OCI-LY7 (cell line): Measurements from ENCODE around the gene PTGER2. TPM values are rescaled to one million over a fixed set of nuclear protein-coding genes. Genes with fewer than 3 reads are reported as not detected.

ENCODE experiments used
- BruUV-seq: library from RNA; stranded (reverse); fragments of 400-500 nt; replicated peaks from 2 replicates; lab custom pipeline; 2021; lab: Mats Ljungman, UMichigan
- CTCF ChIA-PET: fragments of 300-600 bp; sonication (Branson Sonifier 250); formaldehyde crosslinking; loops from one replicate; lab custom pipeline; 2022; ENCODE audit warnings: antibody characterized with exemption; ENCODE audit not compliant: unreplicated experiment; lab: Charles Lee
- POLR2A ChIA-PET: fragments of 300-600 bp; sonication (Branson Sonifier 250); formaldehyde crosslinking; loops from one replicate; lab custom pipeline; 2022; ENCODE audit warnings: antibody characterized with exemption; lab: Charles Lee
- DNase-seq: peaks from one replicate; pipeline ENCODE4 v3.0.0-alpha.2; 2015; ENCODE audit warnings: low spot score
- H2AFZ ChIP-seq: fragments of 200-600 bp; sonication (generic), shearing (Covaris generic); 2 replicates; pipeline ENCODE4 v1.6.1; 2014; ENCODE audit warnings: mild to moderate bottlenecking, antibody characterized with exemption, low read length, moderate library complexity
- H3K27ac ChIP-seq: fragments of 200-600 bp; sonication (generic); 2 replicates; pipeline ENCODE4 v1.5.1; 2014; ENCODE audit warnings: mixed run types, low read depth, mild to moderate bottlenecking, moderate library complexity, low read length, inconsistent platforms; ENCODE audit not compliant: poor library complexity, severe bottlenecking
- H3K36me3 ChIP-seq: fragments of 200-600 bp; sonication (generic); 2 replicates; pipeline ENCODE4 v1.6.1; 2014; ENCODE audit warnings: mild to moderate bottlenecking, antibody characterized with exemption, low read length, moderate library complexity, mixed read lengths; ENCODE audit not compliant: insufficient read depth
- H3K4me1 ChIP-seq: fragments of 200-600 bp; sonication (generic); 2 replicates; pipeline ENCODE4 v1.5.1; 2014; ENCODE audit warnings: mild to moderate bottlenecking, low read length; ENCODE audit not compliant: insufficient read depth, poor library complexity, severe bottlenecking
- H3K4me2 ChIP-seq: fragments of 200-600 bp; sonication (generic); 2 replicates; pipeline ENCODE4 v1.6.1; 2014; ENCODE audit warnings: mild to moderate bottlenecking, low read length
- H3K4me3 ChIP-seq: fragments of 200-600 bp; sonication (generic); 2 replicates; pipeline ENCODE4 v1.5.1; 2014; ENCODE audit warnings: mild to moderate bottlenecking, low read depth, low read length; ENCODE audit not compliant: poor library complexity, severe bottlenecking
- H3K79me2 ChIP-seq: fragments of 200-600 bp; sonication (generic); 2 replicates; pipeline ENCODE4 v1.6.1; 2016; ENCODE audit warnings: low read depth, mild to moderate bottlenecking, low read length, moderate library complexity, mixed read lengths; ENCODE audit not compliant: insufficient read depth
- H3K9me2 ChIP-seq: fragments of 200-600 bp; sonication (generic); 2 replicates; pipeline ENCODE4 v1.6.1; 2016; ENCODE audit warnings: mild to moderate bottlenecking, low read length, mixed read lengths; ENCODE audit not compliant: insufficient read depth
- H3K9me3 ChIP-seq: fragments of 200-600 bp; sonication (generic); 2 replicates; pipeline ENCODE4 v1.6.1; 2014; ENCODE audit warnings: mild to moderate bottlenecking, mixed run types, low read length, mixed read lengths
- H4K20me1 ChIP-seq: fragments of 200-600 bp; sonication (generic); 2 replicates; pipeline ENCODE4 v1.6.1; 2014; ENCODE audit warnings: mild to moderate bottlenecking, antibody characterized with exemption, low read length, moderate library complexity, mixed read lengths; ENCODE audit not compliant: insufficient read depth
- CTCF ChIP-seq: fragments of 200-600 bp; sonication (generic); conservative IDR thresholded peaks from 2 replicates; pipeline ENCODE4 v1.5.1; 2014; ENCODE audit warnings: mild to moderate bottlenecking, antibody characterized with exemption, low read length, moderate library complexity, mixed read lengths
- EZH2phosphoT487 ChIP-seq: fragments of 200-600 bp; sonication (generic); IDR thresholded peaks from 2 replicates; pipeline ENCODE4 v1.6.1; 2018; ENCODE audit warnings: low read depth, borderline replicate concordance, mild to moderate bottlenecking, mixed run types, antibody characterized with exemption, low read length, moderate library complexity, mixed read lengths
- intact Hi-C: fragments of 100-400 bp; cut with micrococcal nuclease; formaldehyde crosslinking; loops from one replicate; pipeline ENCODE4 v1.10.0; 2022; ENCODE audit not compliant: unreplicated experiment
- total RNA-seq, 2 experiments: library from RNA; depleted of rRNA in 1 of 2; stranded (reverse); fragments of >200 nt in 1 of 2; shearing (Covaris generic) in 1 of 2; gene quantifications; 2 replicates each; pipeline ENCODE4 v1.2.3, GENCODE V29; 2014 to 2022

The PTGER2 gene
- total RNA-seq, 2 experiments from 2014 or later, result not detected

- DNase-seq, result no peak
Measured at GRCh38 chr14:52268279-52269061, 45.6 kb upstream of the PTGER2 start.

GRCh38 chr14:52269100-52269499 lies 45.0 kb upstream of the PTGER2 start:
- no peak overlapping the region for H3K4me3 ChIP-seq
- no peaks in the 10 kb centered on the region for H4K20me1 ChIP-seq
- H2AFZ ChIP-seq, result no peak overlapping the region
- H3K4me2 ChIP-seq, result no peak overlapping the region
- H3K79me2 ChIP-seq, result no peaks in the 10 kb centered on the region
- H3K9me2 ChIP-seq, result no peaks in the 10 kb centered on the region
- H3K4me1 ChIP-seq, result no peaks in the 10 kb centered on the region
- BruUV-seq, result no TSS peak
- TF ChIP-seq EZH2phosphoT487 (no peak), CTCF (no peak)
- ChIA-PET POLR2A (no interaction called here), CTCF (no interaction called here)
- intact Hi-C loops, result no loop called here
- no peak for DNase-seq
- no peaks in the 10 kb centered on the region for H3K36me3 ChIP-seq
- H3K27ac ChIP-seq, result no peak overlapping the region
- H3K9me3 ChIP-seq, result no peaks in the 10 kb centered on the region

More at GRCh38 chr14:52268279-52269061, 45.6 kb upstream of the PTGER2 start:
- Histone ChIP-seq H3K9me3 (no peaks in the 10 kb centered on the region), H3K4me3 (no peak overlapping the region), H3K36me3 (no peaks in the 10 kb centered on the region), H4K20me1 (no peaks in the 10 kb centered on the region), H3K4me2 (no peak overlapping the region), H2AFZ (no peak overlapping the region), H3K27ac (no peak overlapping the region), H3K79me2 (no peaks in the 10 kb centered on the region), H3K9me2 (no peaks in the 10 kb centered on the region), H3K4me1 (no peaks in the 10 kb centered on the region)
- ChIA-PET POLR2A (no interaction called here), CTCF (no interaction called here)
- TF ChIP-seq CTCF, result no peak
- no peak for TF ChIP-seq EZH2phosphoT487
- intact Hi-C loops, result no loop called here
- BruUV-seq, result no TSS peak

GRCh38 chr14:52269982-52270381 lies 44.1 kb upstream of the PTGER2 start:
- Histone ChIP-seq H3K4me2 (no peak overlapping the region), H3K79me2 (no peaks in the 10 kb centered on the region), H2AFZ (no peak overlapping the region), H3K9me2 (no peaks in the 10 kb centered on the region), H3K4me1 (no peaks in the 10 kb centered on the region), H4K20me1 (no peaks in the 10 kb centered on the region), H3K27ac (no peak overlapping the region), H3K4me3 (no peak overlapping the region), H3K9me3 (no peaks in the 10 kb centered on the region), H3K36me3 (no peaks in the 10 kb centered on the region)
- no peak for TF ChIP-seq EZH2phosphoT487
- TF ChIP-seq CTCF, result no peak
- intact Hi-C loops, result loop anchor here (5.0 kb wide), 3 partner anchors 93 to 273 kb away; no protein-coding TSS in a partner anchor
- no peak for DNase-seq
- POLR2A ChIA-PET, result no interaction called here
- no TSS peak for BruUV-seq
- CTCF ChIA-PET, result no interaction called here
